Muscle layer of duodenum (tissue), 2 donors: ENCODE data around the gene CHL1.

Experiments
- H3K27ac ChIP-seq: one replicate; pipeline ENCODE4 v1.7.0; 2013; ENCODE audit warnings: mild to moderate bottlenecking, low read length
- H3K27me3 ChIP-seq: one replicate; pipeline ENCODE4 v1.7.0; 2013; ENCODE audit warnings: low read depth, mild to moderate bottlenecking, control low read depth, low read length
- H3K36me3 ChIP-seq, 2 donors: one replicate each; pipeline ENCODE4 v1.7.0; 2013; ENCODE audit warnings: low read length in 2 of 2, control low read depth in 1 of 2, mild to moderate bottlenecking in 1 of 2; ENCODE audit not compliant: insufficient read depth in 2 of 2, control insufficient read depth in 1 of 2
- H3K4me1 ChIP-seq, 2 donors: one replicate each; pipeline ENCODE4 v1.7.0; 2013; ENCODE audit warnings: low read length in 2 of 2, mild to moderate bottlenecking in 2 of 2, control low read depth in 1 of 2, moderate library complexity in 1 of 2; ENCODE audit not compliant: insufficient read depth in 2 of 2, control insufficient read depth in 1 of 2
- H3K4me3 ChIP-seq, 2 donors: one replicate each; pipeline ENCODE4 v1.7.0; 2013; ENCODE audit warnings: low read length in 2 of 2, low read depth in 1 of 2, mild to moderate bottlenecking in 1 of 2
- H3K9me3 ChIP-seq, 2 donors: one replicate each; pipeline ENCODE4 v1.7.0; 2013; ENCODE audit warnings: low read length in 2 of 2, control low read depth in 1 of 2, mild to moderate bottlenecking in 1 of 2; ENCODE audit not compliant: control insufficient read depth in 1 of 2
- donor health status: healthy.

The CHL1 gene

DNA sequence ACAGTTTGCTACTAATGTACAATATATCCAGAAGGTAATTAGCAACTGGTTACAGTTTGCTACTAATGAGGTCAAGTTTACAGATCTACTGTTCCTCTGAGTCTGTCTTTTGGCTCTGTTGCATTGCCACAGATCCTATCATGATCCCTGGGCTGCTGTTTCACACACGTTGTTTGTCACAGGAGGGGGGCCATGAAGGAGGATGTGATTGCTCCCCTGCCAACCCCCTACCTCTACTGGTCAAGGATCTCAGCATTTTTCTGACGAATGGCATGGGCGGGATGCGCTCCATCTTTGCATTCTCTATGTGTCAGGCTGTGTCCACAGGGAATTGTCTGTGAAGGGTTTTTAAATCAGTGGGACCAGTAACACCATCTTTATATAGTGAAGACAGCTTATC, 91.9 kb downstream of the CHL1 start:
- Histone ChIP-seq H3K4me3 (no peak overlapping the region), H3K4me1 (no peaks in the 10 kb centered on the region), H3K27ac (no peak overlapping the region), H3K9me3 (no peaks in the 10 kb centered on the region), H3K27me3 (no peaks in the 10 kb centered on the region), H3K36me3 (no peaks in the 10 kb centered on the region)

DNA sequence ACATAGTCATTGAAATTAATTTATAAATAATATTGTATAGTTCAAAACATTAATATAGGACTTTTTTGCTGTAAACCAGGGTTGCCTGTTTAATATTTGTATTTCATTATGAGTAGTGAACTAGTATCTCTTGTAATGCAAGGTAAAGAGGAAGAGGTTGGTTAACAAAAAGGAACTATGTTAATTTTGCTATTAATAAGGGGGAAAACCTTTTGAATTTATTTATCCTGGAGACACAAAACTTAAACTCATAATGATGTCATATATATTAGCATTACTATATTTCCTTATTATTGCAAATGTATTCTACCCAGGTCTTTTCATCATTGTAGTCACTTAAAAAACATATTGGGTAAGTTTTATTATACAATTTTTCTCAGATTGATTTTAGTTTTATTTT, 94.5 kb downstream of the CHL1 start:
- no peak overlapping the region for H3K27ac ChIP-seq
- H3K4me3 ChIP-seq = no peak overlapping the region
- no peaks in the 10 kb centered on the region for H3K4me1 ChIP-seq
- H3K27me3 ChIP-seq = no peaks in the 10 kb centered on the region
- H3K36me3 ChIP-seq = no peaks in the 10 kb centered on the region
- H3K9me3 ChIP-seq = no peaks in the 10 kb centered on the region

DNA sequence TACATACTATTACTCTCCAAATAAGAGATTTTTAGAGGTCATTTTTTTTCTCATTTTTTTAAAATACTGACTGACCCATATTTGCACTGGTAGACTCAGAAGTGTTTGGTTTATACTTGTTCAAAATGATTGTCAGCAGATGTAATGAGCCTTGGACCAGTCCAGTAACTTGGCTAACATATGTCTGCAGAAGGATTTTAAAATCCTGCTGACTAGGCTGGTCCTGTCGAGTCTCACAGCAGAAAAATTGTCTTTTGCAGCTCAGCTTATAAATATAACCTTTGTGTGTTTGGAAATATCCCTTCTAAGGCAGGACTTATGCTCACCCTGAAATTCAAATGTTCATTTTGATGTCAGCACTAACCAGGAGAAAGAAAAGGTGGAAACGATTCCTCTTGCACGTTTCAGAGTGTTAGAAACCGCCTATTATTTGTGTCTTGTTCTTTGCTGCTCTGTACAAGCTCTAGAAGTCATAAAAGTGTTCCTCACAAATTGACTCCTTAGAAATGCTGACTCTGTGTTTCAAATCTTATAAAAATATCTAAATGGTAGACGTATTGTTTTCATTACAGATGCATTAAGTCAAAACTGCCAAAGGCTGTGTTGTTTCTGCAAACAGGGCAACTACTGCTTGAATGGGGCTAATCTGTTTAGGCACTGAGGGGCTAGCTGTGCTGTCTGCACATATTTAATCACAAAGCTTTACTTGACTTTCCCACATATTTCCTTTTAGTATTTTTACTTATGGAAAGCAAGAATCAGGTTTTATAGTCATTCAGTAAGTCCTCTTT, 95.3 kb downstream of the CHL1 start:
- H3K4me1 ChIP-seq = no peaks in the 10 kb centered on the region
- H3K9me3 ChIP-seq = no peaks in the 10 kb centered on the region
- no peak overlapping the region for H3K27ac ChIP-seq
- no peaks in the 10 kb centered on the region for H3K36me3 ChIP-seq
- H3K27me3 ChIP-seq = no peaks in the 10 kb centered on the region
- no peak overlapping the region for H3K4me3 ChIP-seq

DNA sequence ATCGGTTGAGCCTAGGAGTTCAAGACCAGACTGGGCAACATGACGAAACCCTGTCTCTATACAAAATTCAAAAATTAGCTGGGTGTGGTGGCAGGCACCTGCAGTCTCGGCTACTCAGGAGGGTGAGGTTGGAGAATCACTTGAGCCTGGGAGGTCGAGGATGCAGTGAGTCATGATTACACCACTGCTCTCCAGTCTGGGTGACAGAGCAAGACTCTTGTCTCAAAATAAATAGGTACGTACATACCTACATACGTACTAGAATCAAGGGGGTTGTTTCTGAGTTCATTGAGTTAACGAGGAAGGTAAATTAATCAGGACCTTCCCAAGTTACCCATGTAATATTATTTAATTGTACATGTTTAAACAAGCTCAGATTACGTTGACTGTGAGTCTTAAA, 97.5 kb downstream of the CHL1 start:
- Histone ChIP-seq H3K27ac (no peak overlapping the region), H3K4me1 (no peaks in the 10 kb centered on the region), H3K4me3 (no peak overlapping the region), H3K27me3 (no peaks in the 10 kb centered on the region), H3K36me3 (no peaks in the 10 kb centered on the region), H3K9me3 (no peaks in the 10 kb centered on the region)

DNA sequence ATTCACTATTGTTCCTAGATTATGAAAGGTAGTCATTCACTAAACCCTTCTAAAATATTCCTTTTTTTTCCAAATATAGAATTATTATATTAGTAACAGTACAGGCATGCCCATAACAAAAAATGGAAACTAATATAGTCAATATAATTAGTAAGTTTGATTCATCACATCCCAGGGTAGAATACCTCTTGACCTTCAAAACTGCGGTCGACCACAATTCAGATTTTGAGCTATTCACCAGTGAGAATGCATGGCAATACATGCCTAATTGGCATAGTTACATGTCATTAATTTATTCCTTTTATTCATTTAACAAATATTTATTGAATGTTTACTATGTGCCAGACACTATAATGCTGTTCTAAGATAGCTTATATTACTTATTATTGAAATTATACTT, 98.0 kb downstream of the CHL1 start:
- Histone ChIP-seq H3K4me3 (no peak overlapping the region), H3K4me1 (no peaks in the 10 kb centered on the region), H3K36me3 (no peaks in the 10 kb centered on the region), H3K9me3 (no peaks in the 10 kb centered on the region), H3K27ac (no peak overlapping the region), H3K27me3 (no peaks in the 10 kb centered on the region)

DNA sequence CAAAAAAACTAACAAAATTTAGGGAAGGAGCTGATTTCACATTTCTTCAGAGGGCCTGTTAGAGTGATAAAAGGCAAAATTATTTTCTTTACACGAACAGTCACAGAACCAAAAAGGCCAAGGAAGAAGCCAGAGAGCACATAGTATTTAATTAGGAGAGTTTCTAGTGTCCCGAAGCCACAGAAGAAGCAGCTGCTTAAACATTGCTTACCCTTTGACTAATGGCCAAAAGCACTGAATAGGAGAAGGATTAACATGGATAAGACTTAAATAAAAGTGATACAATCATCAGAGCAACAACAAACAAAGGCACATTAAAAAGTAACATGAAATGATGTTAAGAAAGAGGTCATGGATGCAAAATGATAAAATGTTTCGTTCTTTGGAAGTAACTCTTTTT, 98.6 kb downstream of the CHL1 start:
- Histone ChIP-seq H3K4me1 (no peaks in the 10 kb centered on the region), H3K4me3 (no peak overlapping the region), H3K27me3 (no peaks in the 10 kb centered on the region), H3K27ac (no peak overlapping the region), H3K9me3 (no peaks in the 10 kb centered on the region), H3K36me3 (no peaks in the 10 kb centered on the region)

DNA sequence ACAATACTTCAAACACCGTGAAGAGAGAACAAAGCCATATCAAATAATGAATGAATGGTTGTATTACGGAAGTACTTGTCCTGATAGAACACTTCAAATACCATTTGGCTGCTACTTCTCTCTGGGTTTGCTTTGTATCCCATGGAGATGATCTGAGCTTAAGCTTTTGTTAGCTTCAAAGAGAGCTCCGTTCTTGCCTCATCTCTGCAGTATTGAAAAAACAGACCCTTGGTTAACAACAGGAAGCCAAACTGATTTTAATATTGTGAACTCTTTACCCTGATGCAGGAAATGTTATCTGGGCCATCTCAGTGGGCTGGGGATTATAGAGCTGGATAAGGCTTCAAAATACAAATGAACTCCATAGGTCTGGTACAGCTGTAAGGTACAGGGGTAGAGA, 101.0 kb downstream of the CHL1 start:
- Histone ChIP-seq H3K27ac (no peak overlapping the region), H3K9me3 (no peaks in the 10 kb centered on the region), H3K36me3 (no peaks in the 10 kb centered on the region), H3K4me3 (no peak overlapping the region), H3K4me1 (no peaks in the 10 kb centered on the region), H3K27me3 (no peaks in the 10 kb centered on the region)

DNA sequence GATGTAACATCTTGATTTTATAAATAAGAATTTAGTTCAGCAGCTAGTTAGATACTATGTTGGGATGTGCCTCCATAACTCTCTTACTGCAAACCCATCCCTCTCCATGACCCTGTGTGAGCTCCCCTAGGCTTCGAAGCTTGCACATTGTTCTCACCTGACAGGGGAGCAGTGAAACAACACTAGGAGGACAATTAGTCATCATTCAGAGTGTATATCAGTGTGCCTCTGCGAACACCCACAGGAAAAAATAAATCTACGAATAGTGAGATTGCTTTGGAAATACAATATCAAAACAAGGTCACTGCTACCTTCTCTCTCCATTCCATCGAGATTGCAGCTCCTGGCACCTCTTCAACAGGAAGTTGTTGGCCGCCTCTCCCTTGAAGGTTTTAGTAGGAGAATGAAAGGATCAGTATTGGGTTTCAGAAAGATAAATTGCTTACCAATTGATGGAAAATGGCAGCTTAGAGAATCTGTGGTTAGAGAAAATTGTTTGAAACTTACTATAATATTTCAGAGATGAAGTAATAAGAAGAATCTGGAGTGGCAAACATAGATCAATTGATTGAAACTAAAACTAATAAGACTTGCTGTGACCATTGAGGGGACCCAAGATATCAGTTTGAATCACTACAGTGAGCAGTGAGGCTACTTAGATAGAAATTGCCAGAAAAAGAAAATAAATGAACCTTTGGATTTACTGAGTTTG, 103.2 kb downstream of the CHL1 start:
- Histone ChIP-seq H3K36me3 (no peaks in the 10 kb centered on the region), H3K27ac (no peak overlapping the region), H3K9me3 (no peaks in the 10 kb centered on the region), H3K4me3 (no peak overlapping the region), H3K27me3 (no peaks in the 10 kb centered on the region), H3K4me1 (no peaks in the 10 kb centered on the region)

DNA sequence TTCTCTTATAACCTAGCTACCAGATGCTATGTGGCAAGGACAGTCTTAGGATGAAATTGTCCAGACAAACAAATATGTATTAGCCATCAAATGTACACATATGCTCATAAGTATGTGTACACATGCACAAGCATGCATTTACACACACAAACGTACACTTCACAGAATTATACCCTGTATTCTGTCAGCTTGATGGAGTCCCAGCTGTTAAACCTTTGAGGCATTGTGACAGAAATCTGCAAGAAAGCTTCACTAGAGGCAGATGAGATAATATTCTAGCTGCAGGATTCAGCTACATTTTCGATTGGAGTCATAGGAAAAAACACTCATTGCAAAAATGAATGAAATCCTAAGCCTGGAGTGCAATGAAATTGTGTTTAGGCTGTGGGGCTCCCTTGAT, 110.6 kb downstream of the CHL1 start:
- Histone ChIP-seq H3K36me3 (no peaks in the 10 kb centered on the region), H3K9me3 (no peaks in the 10 kb centered on the region), H3K27me3 (no peaks in the 10 kb centered on the region), H3K4me1 (no peaks in the 10 kb centered on the region), H3K4me3 (no peak overlapping the region), H3K27ac (no peak overlapping the region)

DNA sequence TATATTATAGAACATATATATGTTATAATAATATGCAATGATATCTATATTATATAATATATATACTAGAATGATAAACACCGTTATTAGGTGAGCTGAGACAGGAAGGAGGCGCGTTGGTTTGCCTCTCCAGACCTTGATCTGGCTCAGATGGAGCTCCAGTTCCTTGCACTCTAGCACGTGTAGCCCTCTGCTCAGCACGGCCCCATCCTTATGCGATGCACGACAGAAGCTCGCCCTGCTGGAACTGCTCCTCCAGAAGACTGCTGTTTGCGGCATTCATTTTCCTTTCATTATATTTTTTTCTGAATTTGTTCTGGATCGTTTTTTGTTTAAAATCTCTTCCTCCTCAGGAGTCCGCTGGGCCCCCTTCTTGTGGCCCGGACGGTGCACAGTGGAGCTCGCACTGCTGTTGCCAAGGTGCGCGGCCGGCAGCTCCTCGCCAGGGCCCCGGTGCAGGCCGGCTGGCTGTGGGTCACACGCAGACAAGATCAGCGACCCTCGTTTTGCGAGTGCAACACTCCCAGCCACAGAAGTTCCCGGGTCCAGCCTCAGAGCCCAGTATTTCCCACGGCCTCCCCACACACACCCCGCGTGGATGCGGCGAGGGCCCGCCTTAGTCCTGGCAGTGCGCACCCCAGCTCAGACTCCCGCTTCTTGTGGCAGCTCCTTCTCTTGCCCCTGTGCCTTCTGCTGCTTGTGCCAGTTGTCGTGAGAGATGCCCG, 112.2 kb downstream of the CHL1 start:
- Histone ChIP-seq H3K4me3 (no peak overlapping the region), H3K27ac (no peak overlapping the region), H3K36me3 (no peaks in the 10 kb centered on the region), H3K4me1 (no peaks in the 10 kb centered on the region), H3K9me3 (no peaks in the 10 kb centered on the region), H3K27me3 (no peaks in the 10 kb centered on the region)

DNA sequence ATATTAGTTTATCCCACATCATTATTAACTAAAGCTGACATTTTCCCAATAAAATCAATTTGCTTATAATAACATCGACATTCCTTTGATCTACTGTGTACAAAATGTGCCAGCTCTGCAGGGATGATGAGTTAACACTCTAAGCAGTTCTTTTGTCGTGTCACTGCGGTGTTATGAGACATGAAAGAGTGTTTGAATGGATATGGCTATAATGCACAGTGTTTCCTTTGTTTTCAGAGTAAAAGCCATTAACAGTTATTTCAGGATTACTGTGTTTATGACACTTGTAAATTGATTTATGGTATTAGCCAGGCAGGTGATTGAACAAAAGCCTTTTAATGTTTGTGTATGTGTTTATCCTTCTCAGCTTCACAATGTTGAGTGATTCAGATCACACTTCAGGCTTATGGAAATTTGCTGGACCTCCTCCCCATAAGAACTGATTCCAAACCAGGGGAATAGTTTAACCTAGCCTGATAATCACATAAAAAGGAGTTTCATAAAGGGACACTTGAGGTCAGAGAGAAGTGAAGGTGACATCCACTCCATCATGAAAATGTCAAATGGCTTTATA, 115.7 kb downstream of the CHL1 start:
- Histone ChIP-seq H3K27ac (no peak overlapping the region), H3K4me1 (no peaks in the 10 kb centered on the region), H3K9me3 (no peaks in the 10 kb centered on the region), H3K4me3 (no peak overlapping the region), H3K27me3 (no peaks in the 10 kb centered on the region), H3K36me3 (no peaks in the 10 kb centered on the region)
